ENCODE measurements around the gene NRG3. TPM values are rescaled to one million over a fixed set of nuclear protein-coding genes. Genes with fewer than 3 reads are reported as not detected.

NRG3 gene
- total and polyA plus RNA-seq, 2 of the 4 experiments (the other 2 are of a cell fraction), result not detected

GRCh38 chr10:81900989-81901388 is 26.0 kb downstream of the NRG3 start:
- Histone ChIP-seq H3K27me3 (ENCODE audit: control insufficient read depth, insufficient read depth, low read length) (no peaks in the 10 kb centered on the region), H3K4me2 (ENCODE audit: low read depth, low read length) (no peak overlapping the region), H3K79me1 (ENCODE audit: low read depth in 1 of 2, low read length in 2 of 2) (no peaks in the 10 kb centered on the region), H2AFZ (replicated peaks; ENCODE audit: low read length, poor library complexity) (no peak overlapping the region), H3K23ac (ENCODE audit: low read depth, low read length) (no peak overlapping the region), H2AK5ac (ENCODE audit: low read depth, low read length) (no peak overlapping the region), H3K36me3 (ENCODE audit: control insufficient read depth, insufficient read depth, low read length) (no peaks in the 10 kb centered on the region), H4K91ac (ENCODE audit: insufficient read depth, low read depth, low read length) (no peak overlapping the region), H2AK9ac (replicated peaks; ENCODE audit: low read depth, low read length, poor library complexity) (no peak overlapping the region), H3K4me3 (ENCODE audit: insufficient read depth, low read depth, low read length) (no peak overlapping the region), H4K5ac (ENCODE audit: low read depth, low read length) (no peak overlapping the region), H2BK15ac (ENCODE audit: low read depth, low read length) (no peak overlapping the region), H3K9ac (ENCODE audit: low read depth, low read length) (no peak overlapping the region), H3K9me1 (ENCODE audit: insufficient read depth, low read length) (no peaks in the 10 kb centered on the region), H3K18ac (ENCODE audit: low read depth, low read length) (no peak overlapping the region), H4K20me1 (ENCODE audit: insufficient read depth, low read length) (no peaks in the 10 kb centered on the region), H3K4me1 (ENCODE audit: control insufficient read depth, insufficient read depth, low read length) (no peaks in the 10 kb centered on the region), H2BK20ac (ENCODE audit: low read depth, low read length) (no peak overlapping the region), H2BK5ac (ENCODE audit: low read depth, low read length, poor library complexity, severe bottlenecking) (no peak overlapping the region), H4K8ac (ENCODE audit: low read depth in 2 of 2, low read length in 2 of 2) (no peak overlapping the region), H3K9me3 (ENCODE audit: control insufficient read depth, insufficient read depth, low read length) (peaks cover 6% of the 10 kb centered on the region), H3K56ac (ENCODE audit: extremely low read depth, insufficient read depth, low read length) (no peak overlapping the region), H3K27ac (ENCODE audit: insufficient read depth, low read length) (no peak overlapping the region), H2BK120ac (ENCODE audit: low read depth, low read length) (no peak overlapping the region), H3K4ac (ENCODE audit: low read depth, low read length) (no peak overlapping the region), H3K14ac (replicated peaks; ENCODE audit: low read depth, low read length) (no peak overlapping the region)
- TF ChIP-seq BHLHE40 (IDR thresholded peaks at IDR 0.05; ENCODE audit: low read depth, low read length) (no peak), MXI1 (IDR thresholded peaks at IDR 0.05; ENCODE audit: borderline replicate concordance, low read depth, low read length) (no peak), CEBPB (IDR thresholded peaks at IDR 0.05; ENCODE audit: low read depth, low read length) (no peak), RFX5 (IDR thresholded peaks at IDR 0.05; ENCODE audit: low read depth, low read length) (no peak), ELK1 (IDR thresholded peaks at IDR 0.05; ENCODE audit: borderline replicate concordance, low read depth, low read length) (no peak), CTCF (conservative IDR thresholded peaks at IDR 0.05; ENCODE audit: low read depth, low read length) (no peak), USF2 (IDR thresholded peaks at IDR 0.05; ENCODE audit: low read depth, low read length) (no peak), RCOR1 (IDR thresholded peaks at IDR 0.05; ENCODE audit: insufficient replicate concordance, low read length) (no peak)
- in situ Hi-C loops (cut with MboI; ENCODE audit: low sequenced_read_pairs), result no loop called here
- POLR2A ChIA-PET (ENCODE audit: unreplicated experiment), result no interaction called here
- intact Hi-C loops (cut with micrococcal nuclease), result no loop called here
- no TSS peak for BruUV-seq (replicated peaks)
- dilution Hi-C loops (cut with HindIII; ENCODE audit: low sequenced_read_pairs, unreplicated experiment), result no loop called here
- CTCF ChIA-PET, result no interaction called here
- no peak for ATAC-seq (ENCODE audit: low read depth)
- WGBS, 2 experiments (ENCODE audit: extremely low coverage in 2 of 2, insufficient read length in 1 of 2), result no CpG with 5 or more reads among the region's 2 CpGs
- DNase-seq, result no peak

All from IMR-90 (cell line).